Cardiac muscle cell (in vitro differentiated cells and primary cell): ENCODE results near the gene ATXN1. TPM values are rescaled to one million over a fixed set of nuclear protein-coding genes. Genes with fewer than 3 reads are reported as not detected.
A peak's percentile ranks its signal among the peaks of the same experiment; 100 is the strongest.

Source experiments
- DNase-seq, 2 donors: peaks; one replicate each; pipeline versions ENCODE4 v3.0.0 to v3.0.0-alpha.2; 2010 to 2017; ENCODE audit warnings: low read depth in 1 of 2, low spot score in 1 of 2
- H3K27ac ChIP-seq: fragments of 200-600 bp; sonication (generic); 2 replicates; pipeline ENCODE4 v1.5.1; 2016
- H3K27me3 ChIP-seq: fragments of 200-600 bp; sonication (generic); 2 replicates; pipeline ENCODE4 v1.6.0; 2016; ENCODE audit warnings: control low read depth
- H3K36me3 ChIP-seq: fragments of 200-600 bp; sonication (generic); 2 replicates; pipeline ENCODE4 v1.5.1; 2016; ENCODE audit warnings: control low read depth
- H3K4me1 ChIP-seq: fragments of 200-600 bp; sonication (generic); 2 replicates; pipeline ENCODE4 v1.8.1; 2017; ENCODE audit warnings: low read depth, mild to moderate bottlenecking, mixed run types
- H3K4me3 ChIP-seq: fragments of 200-600 bp; sonication (generic); 2 replicates; pipeline ENCODE4 v1.5.1; 2016; ENCODE audit warnings: mild to moderate bottlenecking
- H3K9me3 ChIP-seq: fragments of 200-600 bp; sonication (generic); 2 replicates; pipeline ENCODE4 v1.5.1; 2017; ENCODE audit warnings: low read depth, mild to moderate bottlenecking, control low read depth
- CTCF ChIP-seq: IDR thresholded peaks from 2 replicates; pipeline ENCODE4 v1.5.1; 2012; ENCODE audit warnings: low read depth, mild to moderate bottlenecking, low read length
- polyA plus RNA-seq: library from polyadenylated mRNA; unstranded; fragments of >200 nt; fragmentation: Nextera tagmentation; extraction: Ambion mirVana; gene quantifications from 2 replicates; pipeline ENCODE4 v1.2.1, GENCODE V29; 2016
- total RNA-seq: library from RNA; depleted of rRNA; stranded (reverse); fragments of >200 nt; gene quantifications from 2 replicates; pipeline ENCODE4 v1.2.3, GENCODE V29; 2016

ATXN1 gene
- total and polyA plus RNA-seq, 2 experiments from 2014 or later, result 15.1 to 37.4 TPM

- Histone ChIP-seq H3K4me1 (peaks cover 26% of the 10 kb centered on the region), H3K27me3 (no peaks in the 10 kb centered on the region), H3K27ac (no peak overlapping the region), H3K9me3 (no peaks in the 10 kb centered on the region), H3K4me3 (no peak overlapping the region), H3K36me3 (no peaks in the 10 kb centered on the region)
- TF ChIP-seq CTCF, result no peak
- no peak for DNase-seq
Measured at GRCh38 chr6:16766836-16767745, 5.8 kb upstream of the ATXN1 start.

- Histone ChIP-seq H3K27me3 (no peaks in the 10 kb centered on the region), H3K36me3 (no peaks in the 10 kb centered on the region), H3K4me1 (peaks cover 26% of the 10 kb centered on the region), H3K9me3 (no peaks in the 10 kb centered on the region), H3K4me3 (no peak overlapping the region), H3K27ac (no peak overlapping the region)
- DNase-seq, result no peak
- no peak for TF ChIP-seq CTCF
Measured at GRCh38 chr6:16766043-16766536, 4.8 kb upstream of the ATXN1 start.

- Histone ChIP-seq H3K9me3 (no peaks in the 10 kb centered on the region), H3K4me1 (peaks cover 26% of the 10 kb centered on the region), H3K4me3 (no peak overlapping the region), H3K36me3 (no peaks in the 10 kb centered on the region), H3K27me3 (no peaks in the 10 kb centered on the region), H3K27ac (no peak overlapping the region)
- no peak for TF ChIP-seq CTCF
- DNase-seq, result no peak
Measured at GRCh38 chr6:16765235-16765634, 4.0 kb upstream of the ATXN1 start.

GRCh38 chr6:16764188-16764950 is 3.1 kb upstream of the ATXN1 start:
- DNase-seq, result peak; percentile 53 to 76
- H3K9me3 ChIP-seq, result no peaks in the 10 kb centered on the region

More at GRCh38 chr6:16764188-16764950, 3.1 kb upstream of the ATXN1 start:
- Histone ChIP-seq H3K36me3 (no peaks in the 10 kb centered on the region), H3K4me3 (no peak overlapping the region), H3K27ac (no peak overlapping the region), H3K4me1 (peaks cover 25% of the 10 kb centered on the region), H3K27me3 (no peaks in the 10 kb centered on the region)
- peak; percentile 51 for TF ChIP-seq CTCF
